IMR-90 (cell line): ENCODE measurements around the gene LYSMD4. TPM values are rescaled to one million over a fixed set of nuclear protein-coding genes. Genes with fewer than 3 reads are reported as not detected.
A peak's percentile ranks its signal among the peaks of the same experiment; 100 is the strongest.

Source experiments
- ATAC-seq: fragments of 200-7000 bp; cut with Tn5 transposase; 2 replicates; pipeline ENCODE4 v1.9.1; 2020; ENCODE audit warnings: low read depth, mild to moderate bottlenecking, moderate library complexity
- BruUV-seq: library from RNA; stranded (reverse); fragments of 400-500 nt; replicated peaks from 2 replicates; lab custom pipeline; 2021; lab: Mats Ljungman, UMichigan
- CTCF ChIA-PET: fragments of 300-600 bp; formaldehyde crosslinking; extraction: SDS; loops from one replicate; lab custom pipeline; 2021; ENCODE audit warnings: antibody characterized with exemption; lab: Yijun Ruan, JAX
- POLR2A ChIA-PET: fragments of 300-600 bp; sonication (Branson Sonifier 250); formaldehyde crosslinking; loops from one replicate; lab custom pipeline; 2022; ENCODE audit warnings: antibody characterized with exemption; ENCODE audit not compliant: unreplicated experiment; lab: Charles Lee
- DNase-seq: peaks from one replicate; pipeline ENCODE4 v3.0.0; 2013
- H2AFZ ChIP-seq: replicated peaks from 2 replicates; pipeline ENCODE3; 2013; ENCODE audit warnings: low read length, mild to moderate bottlenecking; ENCODE audit not compliant: poor library complexity
- H2AK5ac ChIP-seq: 2 replicates; pipeline ENCODE4 v1.6.1; 2013; ENCODE audit warnings: low read depth, low read length, inconsistent platforms
- H2AK9ac ChIP-seq: replicated peaks from 2 replicates; pipeline ENCODE3; 2013; ENCODE audit warnings: mild to moderate bottlenecking, low read depth, low read length, moderate library complexity; ENCODE audit not compliant: poor library complexity
- H2BK120ac ChIP-seq: 2 replicates; pipeline ENCODE4 v1.6.1; 2013; ENCODE audit warnings: low read depth, low read length, inconsistent platforms
- H2BK15ac ChIP-seq: 3 replicates; pipeline ENCODE4 v1.6.1; 2013; ENCODE audit warnings: low read depth, low read length, inconsistent platforms
- H2BK20ac ChIP-seq: 2 replicates; pipeline ENCODE4 v1.6.1; 2013; ENCODE audit warnings: low read depth, mild to moderate bottlenecking, inconsistent platforms, low read length, moderate library complexity
- H2BK5ac ChIP-seq: 2 replicates; pipeline ENCODE4 v1.6.1; 2013; ENCODE audit warnings: mild to moderate bottlenecking, low read depth, low read length, inconsistent platforms; ENCODE audit not compliant: poor library complexity, severe bottlenecking
- H3K14ac ChIP-seq: replicated peaks from 2 replicates; pipeline ENCODE4 v1.6.1; 2013; ENCODE audit warnings: low read depth, low read length, inconsistent platforms
- H3K18ac ChIP-seq: 2 replicates; pipeline ENCODE4 v1.6.1; 2013; ENCODE audit warnings: low read depth, low read length, control low read depth
- H3K23ac ChIP-seq: 2 replicates; pipeline ENCODE4 v1.6.1; 2013; ENCODE audit warnings: low read depth, low read length, inconsistent platforms
- H3K27ac ChIP-seq: 2 replicates; pipeline ENCODE4 v1.5.1; 2013; ENCODE audit warnings: mild to moderate bottlenecking, control low read depth, low read length; ENCODE audit not compliant: insufficient read depth
- H3K27me3 ChIP-seq: 2 replicates; pipeline ENCODE4 v1.6.1; 2013; ENCODE audit warnings: low read length; ENCODE audit not compliant: control insufficient read depth, insufficient read depth
- H3K36me3 ChIP-seq: 2 replicates; pipeline ENCODE4 v1.6.1; 2013; ENCODE audit warnings: low read length, mixed read lengths; ENCODE audit not compliant: control insufficient read depth, insufficient read depth
- H3K4ac ChIP-seq: 2 replicates; pipeline ENCODE4 v1.6.1; 2013; ENCODE audit warnings: low read depth, low read length, inconsistent platforms
- H3K4me1 ChIP-seq: 2 replicates; pipeline ENCODE4 v1.6.1; 2013; ENCODE audit warnings: low read length, mixed read lengths; ENCODE audit not compliant: control insufficient read depth, insufficient read depth
- H3K4me2 ChIP-seq: 2 replicates; pipeline ENCODE4 v1.6.1; 2013; ENCODE audit warnings: low read depth, mild to moderate bottlenecking, control low read depth, low read length, moderate library complexity
- H3K4me3 ChIP-seq: 2 replicates; pipeline ENCODE4 v1.5.1; 2013; ENCODE audit warnings: low read depth, mild to moderate bottlenecking, control low read depth, low read length, moderate library complexity; ENCODE audit not compliant: insufficient read depth
- H3K56ac ChIP-seq: 2 replicates; pipeline ENCODE4 v1.6.1; 2013; ENCODE audit warnings: low read length, inconsistent platforms; ENCODE audit not compliant: insufficient read depth; ENCODE audit errors: extremely low read depth
- H3K79me1 ChIP-seq, 2 experiments: 2 replicates each; pipeline ENCODE4 v1.6.1; 2013; ENCODE audit warnings: low read length in 2 of 2, inconsistent platforms in 1 of 2, low read depth in 1 of 2
- H3K9ac ChIP-seq: 2 replicates; pipeline ENCODE4 v1.6.1; 2013; ENCODE audit warnings: low read depth, low read length, control low read depth
- H3K9me1 ChIP-seq: 2 replicates; pipeline ENCODE4 v1.6.1; 2013; ENCODE audit warnings: low read length, inconsistent platforms; ENCODE audit not compliant: insufficient read depth
- H3K9me3 ChIP-seq: 2 replicates; pipeline ENCODE4 v1.6.1; 2013; ENCODE audit warnings: low read length; ENCODE audit not compliant: control insufficient read depth, insufficient read depth
- H4K20me1 ChIP-seq: 2 replicates; pipeline ENCODE4 v1.6.1; 2013; ENCODE audit warnings: low read length, inconsistent platforms; ENCODE audit not compliant: insufficient read depth
- H4K5ac ChIP-seq: 2 replicates; pipeline ENCODE4 v1.6.1; 2013; ENCODE audit warnings: mild to moderate bottlenecking, low read depth, low read length, control low read depth
- H4K8ac ChIP-seq, 2 experiments: 2 replicates each; pipeline ENCODE4 v1.6.1; 2013; ENCODE audit warnings: low read depth in 2 of 2, low read length in 2 of 2, control low read depth in 1 of 2, inconsistent platforms in 1 of 2
- H4K91ac ChIP-seq: 2 replicates; pipeline ENCODE4 v1.6.1; 2013; ENCODE audit warnings: low read depth, low read length, inconsistent platforms; ENCODE audit not compliant: insufficient read depth
- BHLHE40 ChIP-seq: fragments of 150-350 bp; IDR thresholded peaks from 2 replicates; pipeline ENCODE4 v1.6.1; 2016; ENCODE audit warnings: mild to moderate bottlenecking, low read depth, low read length
- CEBPB ChIP-seq: IDR thresholded peaks from 2 replicates; pipeline ENCODE4 v1.6.1; 2012; ENCODE audit warnings: low read depth, low read length, improper control_type of control experiment
- CHD1 ChIP-seq: IDR thresholded peaks from 2 replicates; pipeline ENCODE4 v1.6.1; 2012; ENCODE audit warnings: low read depth, low read length, improper control_type of control experiment
- FOS ChIP-seq: fragments of 150-350 bp; IDR thresholded peaks from 2 replicates; pipeline ENCODE4 v1.6.1; 2016; ENCODE audit warnings: low read depth, low read length
- MAFK ChIP-seq: IDR thresholded peaks from 2 replicates; pipeline ENCODE4 v1.6.1; 2012; ENCODE audit warnings: low read depth, low read length, improper control_type of control experiment
- MAZ ChIP-seq: IDR thresholded peaks from 2 replicates; pipeline ENCODE4 v1.6.1; 2012; ENCODE audit warnings: low read depth, mild to moderate bottlenecking, low read length, improper control_type of control experiment, moderate library complexity, borderline replicate concordance
- MXI1 ChIP-seq: IDR thresholded peaks from 2 replicates; pipeline ENCODE4 v1.6.1; 2012; ENCODE audit warnings: low read depth, mild to moderate bottlenecking, low read length, moderate library complexity, borderline replicate concordance
- NFE2L2 ChIP-seq: fragments of 150-350 bp; IDR thresholded peaks from 2 replicates; pipeline ENCODE4 v1.6.1; 2016; ENCODE audit warnings: low read depth, mild to moderate bottlenecking, low read length
- POLR2A ChIP-seq: IDR thresholded peaks from 2 replicates; pipeline ENCODE4 v1.6.1; 2012; ENCODE audit warnings: mild to moderate bottlenecking, low read depth, low read length
- RAD21 ChIP-seq: IDR thresholded peaks from 2 replicates; pipeline ENCODE4 v1.6.1; 2012; ENCODE audit warnings: low read length, improper control_type of control experiment
- RCOR1 ChIP-seq: IDR thresholded peaks from 2 replicates; pipeline ENCODE4 v1.6.1; 2012; ENCODE audit warnings: mild to moderate bottlenecking, low read length, improper control_type of control experiment; ENCODE audit not compliant: insufficient replicate concordance
- RFX5 ChIP-seq: IDR thresholded peaks from 2 replicates; pipeline ENCODE4 v1.8.0; 2012; ENCODE audit warnings: low read depth, mild to moderate bottlenecking, low read length, moderate library complexity
- SMC3 ChIP-seq: fragments of 150-350 bp; IDR thresholded peaks from 2 replicates; pipeline ENCODE4 v1.6.1; 2016; ENCODE audit warnings: low read depth, mild to moderate bottlenecking, antibody characterized with exemption, low read length, moderate library complexity
- WGBS, 2 experiments: methylation state at CpG; one replicate each; pipeline versions ENCODE4 v1.1.5 to v1.1.7; 2013; ENCODE audit warnings: missing lambda C conversion rate in 2 of 2; ENCODE audit not compliant: insufficient read length in 1 of 2; ENCODE audit errors: extremely low coverage in 2 of 2; 5-methylcytosine and 5-hydroxymethylcytosine counted together
- dilution Hi-C: fragments of 300-500 bp; cut with HindIII; formaldehyde crosslinking; loops from one replicate; pipeline ENCODE4 v1.14.3; 2018; ENCODE audit warnings: low sequenced_read_pairs; ENCODE audit not compliant: unreplicated experiment
- in situ Hi-C: fragments of 300-500 bp; cut with MboI; formaldehyde crosslinking; loops from 3 replicates; pipeline ENCODE4 v1.14.3; 2019; ENCODE audit warnings: low sequenced_read_pairs, inconsistent platforms, mixed read lengths
- intact Hi-C: fragments of 100-400 bp; cut with micrococcal nuclease; formaldehyde crosslinking; loops from 2 replicates; pipeline ENCODE4 v1.10.0; 2022
- polyA plus RNA-seq, 3 experiments: library from polyadenylated mRNA; depleted of rRNA; stranded (reverse); fragments of >200 nt; gene quantifications; 2 replicates each; pipeline ENCODE4 v1.2.3, GENCODE V29; 2012; ENCODE audit warnings: low replicate concordance in 1 of 3
- total RNA-seq: library from RNA; depleted of rRNA; stranded (reverse); fragments of >200 nt; gene quantifications from 2 replicates; pipeline ENCODE4 v1.2.3, GENCODE V29; 2012
- TF ChIP-seq, protein P1 (sequence below): fragments of 150-350 bp; IDR thresholded peaks from 2 replicates; pipeline ENCODE4 v1.6.1; 2017; ENCODE audit warnings: mild to moderate bottlenecking, antibody characterized with exemption, low read length, low read depth

Gene LYSMD4
- total and polyA plus RNA-seq, 2 of the 4 experiments (the other 2 are of a cell fraction) = 4.5 to 5.0 TPM

- no peak for TF ChIP-seq FOS
- TF ChIP-seq BHLHE40 = no peak
These were observed 26.5 kb downstream of the LYSMD4 start (continued) for GRCh38 chr15:99706557-99707303.

DNA sequence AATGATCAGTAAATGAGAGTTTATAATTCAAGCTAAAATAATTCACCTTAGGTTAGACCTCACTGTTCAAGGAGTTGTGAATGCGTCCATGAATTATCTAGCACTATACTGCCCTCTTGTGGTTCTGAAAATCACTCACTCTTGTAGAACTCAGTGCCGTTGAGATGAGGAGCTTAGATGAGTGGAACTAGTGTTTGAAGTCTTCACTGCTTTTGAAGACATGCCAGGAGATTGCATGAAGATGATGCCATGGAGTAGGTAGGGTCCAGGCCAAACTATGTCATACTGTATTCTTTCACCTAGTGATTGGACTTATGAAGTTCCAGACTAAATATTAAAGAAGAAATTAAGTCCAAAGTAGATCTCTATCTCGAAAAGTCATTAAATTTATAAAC, 28.8 kb downstream of the LYSMD4 start:
- no peak overlapping the region for H3K4me3 ChIP-seq
- H2AK9ac ChIP-seq = no peak overlapping the region
- 0 out of 2 replicates have a peak overlapping the region, but pooled peaks have one; percentile 31 for H3K14ac ChIP-seq
- H2BK5ac ChIP-seq = no peak overlapping the region
- dilution Hi-C loops (no loop called here), intact Hi-C loops (loop anchor here (1.0 to 5.0 kb wide), 4 partner anchors 138 to 432 kb away; no protein-coding TSS in a partner anchor), in situ Hi-C loops (no loop called here)
- H4K91ac ChIP-seq = no peak overlapping the region
- H4K20me1 ChIP-seq = peaks cover 6% of the 10 kb centered on the region; the same call in 1 of the 2 replicates
- H3K27ac ChIP-seq = no peak overlapping the region
- peaks cover 5% of the 10 kb centered on the region for H3K36me3 ChIP-seq
- no TSS peak for BruUV-seq
- no peak overlapping the region for H2AK5ac ChIP-seq
- peaks cover 5% of the 10 kb centered on the region for H3K9me1 ChIP-seq
- no peaks in the 10 kb centered on the region for H3K9me3 ChIP-seq
- no peak overlapping the region for H2BK120ac ChIP-seq
- H3K4me1 ChIP-seq = peaks cover 15% of the 10 kb centered on the region
- no peak overlapping the region for H3K18ac ChIP-seq
- peak; percentile 90 for DNase-seq
- no peak overlapping the region for H3K4me2 ChIP-seq
- no peak overlapping the region for H2BK15ac ChIP-seq
- WGBS, 2 experiments = no CpG with 5 or more reads among the region's 3 CpGs
- CTCF ChIA-PET = interaction anchor here (0.6 to 3.8 kb wide), 40 partner anchors 9 to 1592 kb away, joined by 3 to 35 read pairs (median 4); partner anchors contain the start of gene LYSMD4
- H3K56ac ChIP-seq = no peak overlapping the region
- H2AFZ ChIP-seq = no peak overlapping the region
- H4K5ac ChIP-seq = no peak overlapping the region
- H3K9ac ChIP-seq = no peak overlapping the region
- no peak overlapping the region for H2BK20ac ChIP-seq
- H3K79me1 ChIP-seq = peaks cover 2 to 6% of the 10 kb centered on the region in 2 experiments; a peak in 2 of 4 replicates
- no peaks in the 10 kb centered on the region for H3K27me3 ChIP-seq
- POLR2A ChIA-PET = no interaction called here
- no peak overlapping the region for H3K4ac ChIP-seq
- H3K23ac ChIP-seq = no peak overlapping the region
- ATAC-seq = peak; percentile 58
- no peak overlapping the region for H4K8ac ChIP-seq
- TF ChIP-seq MAZ (no peak), RCOR1 (no peak), NFE2L2 (no peak), CEBPB (peak; percentile 37; the same call in 1 of the 2 replicates), SMC3 (peak; percentile 79), MAFK (no peak), BHLHE40 (no peak), RAD21 (peak; percentile 80), RFX5 (no peak), MXI1 (no peak), CHD1 (no peak), POLR2A (no peak; the same call in 1 of the 2 replicates), FOS (no peak)
- TF ChIP-seq, protein P1, sequence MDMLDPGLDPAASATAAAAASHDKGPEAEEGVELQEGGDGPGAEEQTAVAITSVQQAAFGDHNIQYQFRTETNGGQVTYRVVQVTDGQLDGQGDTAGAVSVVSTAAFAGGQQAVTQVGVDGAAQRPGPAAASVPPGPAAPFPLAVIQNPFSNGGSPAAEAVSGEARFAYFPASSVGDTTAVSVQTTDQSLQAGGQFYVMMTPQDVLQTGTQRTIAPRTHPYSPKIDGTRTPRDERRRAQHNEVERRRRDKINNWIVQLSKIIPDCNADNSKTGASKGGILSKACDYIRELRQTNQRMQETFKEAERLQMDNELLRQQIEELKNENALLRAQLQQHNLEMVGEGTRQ = no peak
